BJ (cell line): ENCODE measurements around the gene ADAMTS10. TPM values are rescaled to one million over a fixed set of nuclear protein-coding genes. Genes with fewer than 3 reads are reported as not detected.
"Not testable (repeated sequence)": the region's sequence is repeated elsewhere in the genome, so short reads cannot be mapped to it uniquely, and the experiment has no call there.

ENCODE experiments used
- CTCF ChIA-PET: fragments of 350-600 bp; formaldehyde crosslinking; extraction: SDS; loops from one replicate; lab custom pipeline; 2021; ENCODE audit warnings: antibody characterized with exemption, inconsistent platforms; lab: Yijun Ruan, JAX
- POLR2A ChIA-PET: fragments of 300-600 bp; sonication (Branson Sonifier 250); formaldehyde crosslinking; extraction: SDS; loops from one replicate; lab custom pipeline; 2021; ENCODE audit warnings: antibody characterized with exemption; lab: Charles Lee
- DNase-seq: peaks from one replicate; pipeline ENCODE4 v3.0.0-alpha.2; 2011; ENCODE audit warnings: low read depth
- H3K27me3 ChIP-seq: 2 replicates; pipeline ENCODE4 v1.6.0; 2011; ENCODE audit warnings: low read length; ENCODE audit not compliant: control insufficient read depth, insufficient read depth
- H3K36me3 ChIP-seq: 2 replicates; pipeline ENCODE4 v1.5.1; 2011; ENCODE audit warnings: low read length; ENCODE audit not compliant: control insufficient read depth, insufficient read depth
- H3K4me3 ChIP-seq: 2 replicates; pipeline ENCODE4 v1.5.1; 2011; ENCODE audit warnings: low read depth, mild to moderate bottlenecking, control low read depth, low read length
- CTCF ChIP-seq: IDR thresholded peaks from 2 replicates; pipeline ENCODE4 v1.5.1; 2011; ENCODE audit warnings: low read depth, mild to moderate bottlenecking, control low read depth, inconsistent platforms, low read length, moderate library complexity; ENCODE audit not compliant: insufficient read depth
- polyA plus RNA-seq: library from polyadenylated mRNA; depleted of rRNA; stranded (reverse); fragments of >200 nt; gene quantifications from 2 replicates; pipeline ENCODE4 v1.2.3, GENCODE V29; 2011

The ADAMTS10 gene
- polyA plus RNA-seq, 1 experiment = 10.4 TPM

- POLR2A ChIA-PET = interaction anchor here (0.6 kb wide), 2 partner anchors 21 to 327 kb away, joined by 3 to 4 read pairs; no protein-coding TSS in a partner anchor
- Histone ChIP-seq H3K4me3 (no peak overlapping the region), H3K36me3 (no peaks in the 10 kb centered on the region), H3K27me3 (no peaks in the 10 kb centered on the region)
- DNase-seq = no peak
- CTCF ChIA-PET = interaction anchor here (2.1 to 2.3 kb wide), 2 partner anchors 20 to 23 kb away, joined by 8 to 11 read pairs; partner anchors contain the start of gene MYO1F
- no peak for TF ChIP-seq CTCF
These were observed 52.2 kb downstream of the ADAMTS10 start for GRCh38 chr19:8558325-8558724.

- H3K36me3 ChIP-seq = no peaks in the 10 kb centered on the region
- POLR2A ChIA-PET = no interaction called here
- DNase-seq = no peak
- TF ChIP-seq CTCF = no peak
- no peaks in the 10 kb centered on the region for H3K27me3 ChIP-seq
- H3K4me3 ChIP-seq = no peak overlapping the region
- CTCF ChIA-PET = interaction anchor here (0.7 to 2.3 kb wide), 3 partner anchors 13 to 23 kb away, joined by 3 to 11 read pairs (median 8); partner anchors contain the start of gene MYO1F
These were observed 52.8 kb downstream of the ADAMTS10 start for GRCh38 chr19:8557642-8558238.

GRCh38 chr19:8553729-8554128, 56.8 kb downstream of the ADAMTS10 start:
- H3K4me3 ChIP-seq, DNase-seq, CTCF ChIA-PET, H3K36me3 ChIP-seq, H3K27me3 ChIP-seq, POLR2A ChIA-PET: not testable (repeated sequence)

- no peak overlapping the region for H3K4me3 ChIP-seq
- H3K36me3 ChIP-seq = 0 out of 2 replicates have a peak, but pooled peaks cover 1% of the 10 kb centered on the region
- no peak for DNase-seq
- POLR2A ChIA-PET = no interaction called here
- no peak for TF ChIP-seq CTCF
- no peaks in the 10 kb centered on the region for H3K27me3 ChIP-seq
- CTCF ChIA-PET = no interaction called here
These were observed 57.7 kb downstream of the ADAMTS10 start for GRCh38 chr19:8552810-8553209.

GRCh38 chr19:8550070-8550469, 60.4 kb downstream of the ADAMTS10 start:
- TF ChIP-seq CTCF = no peak
- ChIA-PET CTCF (interaction anchor here (1.4 kb wide), 1 partner anchor 29 kb away, joined by 9 read pairs; no protein-coding TSS in a partner anchor), POLR2A (no interaction called here)
- H3K4me3 ChIP-seq = no peak overlapping the region
- DNase-seq = no peak
- no peaks in the 10 kb centered on the region for H3K27me3 ChIP-seq
- H3K36me3 ChIP-seq = peaks cover 3% of the 10 kb centered on the region

GRCh38 chr19:8545743-8546142, 64.8 kb downstream of the ADAMTS10 start:
- peaks cover 3% of the 10 kb centered on the region for H3K36me3 ChIP-seq
- CTCF ChIA-PET = interaction anchor here (1.0 to 1.5 kb wide), 4 partner anchors 12 to 212 kb away, joined by 3 to 5 read pairs (median 3); no protein-coding TSS in a partner anchor
- no peaks in the 10 kb centered on the region for H3K27me3 ChIP-seq
- POLR2A ChIA-PET = no interaction called here
- no peak for TF ChIP-seq CTCF
- H3K4me3 ChIP-seq = no peak overlapping the region
- DNase-seq = no peak
